Colonic mucosa (tissue), 4 donors: Measurements from ENCODE around the gene AKAP11. TPM values are rescaled to one million over a fixed set of nuclear protein-coding genes. Genes with fewer than 3 reads are reported as not detected.

Experiments
- DNase-seq: peaks from one replicate; pipeline ENCODE4 v3.0.0-alpha.2; 2020
- H3K27ac ChIP-seq: fragments of 200-600 bp; one replicate; pipeline ENCODE4 v1.8.0; 2021
- H3K27me3 ChIP-seq: fragments of 200-600 bp; one replicate; pipeline ENCODE4 v1.8.0; 2021
- H3K36me3 ChIP-seq: fragments of 200-600 bp; one replicate; pipeline ENCODE4 v1.8.0; 2021
- H3K4me1 ChIP-seq: fragments of 200-600 bp; one replicate; pipeline ENCODE4 v1.8.0; 2021; ENCODE audit warnings: mild to moderate bottlenecking
- H3K4me3 ChIP-seq: fragments of 200-600 bp; one replicate; pipeline ENCODE4 v1.8.0; 2021
- H3K9ac ChIP-seq, 2 donors: one replicate each; pipeline ENCODE4 v1.7.0; 2013; ENCODE audit warnings: control low read depth in 2 of 2, low read depth in 2 of 2, low read length in 2 of 2
- H3K9me3 ChIP-seq: fragments of 200-600 bp; one replicate; pipeline ENCODE4 v1.8.0; 2021
- intact Hi-C: fragments of 100-400 bp; cut with DNase I; formaldehyde crosslinking; loops from one replicate; pipeline ENCODE4 v1.14.1; 2022
- total RNA-seq, 2 donors: library from RNA; stranded (reverse); fragmentation: NEBNext Ultra II Directional in 1 of 2; extraction: Animal tissue kit (Norgen Biotek cat#: 25700) in 1 of 2; gene quantifications; one replicate each; pipeline ENCODE4 v1.2.1, GENCODE V29; 2021
- TF ChIP-seq, protein P1 (sequence below): fragments of 200-600 bp; IDR thresholded peaks from one replicate; pipeline ENCODE4 v1.8.0; 2022; ENCODE audit warnings: antibody characterized with exemption, mild to moderate bottlenecking
- donor health status: healthy.
- donor health status: DM: no; HTN: no; CAD: no.
- donor health status: DM: no; HTN: no; CAD: no.

AKAP11 gene
- total RNA-seq, 2 donors from 2014 or later: 19.9 to 27.6 TPM

DNA sequence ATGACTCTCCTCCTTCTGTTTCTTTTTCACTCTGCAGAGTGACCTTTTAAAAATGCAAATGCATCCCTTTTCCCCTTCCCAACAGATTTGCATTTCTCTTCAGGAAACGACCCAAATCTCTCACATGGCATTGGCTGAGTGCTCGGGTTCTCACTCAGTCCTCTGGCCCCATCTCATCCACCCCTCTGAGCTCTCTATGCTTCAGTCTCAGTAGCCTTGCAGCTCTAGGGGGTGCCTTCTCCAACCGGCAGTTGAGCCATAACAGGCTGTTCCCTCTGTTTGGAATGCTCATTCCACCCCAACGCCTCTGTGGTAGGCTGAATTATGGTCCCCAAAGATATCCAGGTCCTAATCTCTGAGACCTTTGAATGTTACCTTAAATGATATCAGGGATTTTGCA, 78.2 kb downstream of the AKAP11 start:
- no peaks in the 10 kb centered on the region for H3K27me3 ChIP-seq
- intact Hi-C loops: no loop called here
- H3K36me3 ChIP-seq: no peaks in the 10 kb centered on the region
- no peak overlapping the region for H3K27ac ChIP-seq
- no peak for DNase-seq
- TF ChIP-seq, protein P1, sequence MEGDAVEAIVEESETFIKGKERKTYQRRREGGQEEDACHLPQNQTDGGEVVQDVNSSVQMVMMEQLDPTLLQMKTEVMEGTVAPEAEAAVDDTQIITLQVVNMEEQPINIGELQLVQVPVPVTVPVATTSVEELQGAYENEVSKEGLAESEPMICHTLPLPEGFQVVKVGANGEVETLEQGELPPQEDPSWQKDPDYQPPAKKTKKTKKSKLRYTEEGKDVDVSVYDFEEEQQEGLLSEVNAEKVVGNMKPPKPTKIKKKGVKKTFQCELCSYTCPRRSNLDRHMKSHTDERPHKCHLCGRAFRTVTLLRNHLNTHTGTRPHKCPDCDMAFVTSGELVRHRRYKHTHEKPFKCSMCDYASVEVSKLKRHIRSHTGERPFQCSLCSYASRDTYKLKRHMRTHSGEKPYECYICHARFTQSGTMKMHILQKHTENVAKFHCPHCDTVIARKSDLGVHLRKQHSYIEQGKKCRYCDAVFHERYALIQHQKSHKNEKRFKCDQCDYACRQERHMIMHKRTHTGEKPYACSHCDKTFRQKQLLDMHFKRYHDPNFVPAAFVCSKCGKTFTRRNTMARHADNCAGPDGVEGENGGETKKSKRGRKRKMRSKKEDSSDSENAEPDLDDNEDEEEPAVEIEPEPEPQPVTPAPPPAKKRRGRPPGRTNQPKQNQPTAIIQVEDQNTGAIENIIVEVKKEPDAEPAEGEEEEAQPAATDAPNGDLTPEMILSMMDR: no peak
- H3K4me1 ChIP-seq: no peaks in the 10 kb centered on the region
- H3K4me3 ChIP-seq: no peak overlapping the region
- H3K9ac ChIP-seq: no peak overlapping the region
- H3K9me3 ChIP-seq: no peaks in the 10 kb centered on the region

DNA sequence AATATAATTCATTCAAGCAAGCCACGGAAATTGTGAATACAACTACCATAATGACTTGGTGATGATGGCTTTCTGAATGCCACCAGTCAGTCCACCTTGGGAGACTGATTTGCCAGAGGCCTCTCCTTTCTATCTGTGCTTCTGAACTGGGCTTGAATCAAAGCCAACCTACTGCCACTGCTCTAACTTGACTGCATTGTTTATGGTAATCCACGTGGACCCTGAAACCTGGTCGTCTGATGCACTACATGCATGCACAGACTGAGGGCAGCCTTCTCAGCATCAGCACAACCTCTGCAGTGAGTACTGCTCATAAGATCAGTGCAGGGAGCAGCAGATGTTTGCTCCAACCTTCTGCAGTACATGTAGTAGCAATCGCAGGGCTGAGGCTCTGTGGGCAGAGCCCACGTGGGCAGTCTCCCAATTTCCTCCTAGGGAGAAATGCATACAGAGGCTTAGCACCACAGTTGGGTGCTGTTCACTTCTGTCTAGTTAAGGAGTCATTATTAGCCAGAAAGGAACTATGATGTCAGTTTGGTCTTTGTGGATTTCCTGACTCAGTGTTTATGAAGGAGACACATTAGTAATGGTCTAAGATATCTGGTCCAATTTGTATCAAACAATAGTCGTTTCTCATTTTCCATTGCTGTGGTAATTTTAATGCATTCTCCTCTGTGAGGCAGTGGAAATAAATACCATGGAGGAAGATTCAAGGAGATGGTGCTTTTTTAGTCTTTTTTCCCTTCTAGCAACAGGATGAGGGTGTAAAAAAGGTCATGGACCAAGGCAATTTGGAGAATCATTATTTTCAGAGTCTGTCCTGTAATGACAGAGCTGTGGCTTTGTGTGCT, 82.5 kb downstream of the AKAP11 start:
- Histone ChIP-seq H3K9ac (no peak overlapping the region), H3K9me3 (no peaks in the 10 kb centered on the region), H3K27ac (no peak overlapping the region), H3K27me3 (no peaks in the 10 kb centered on the region), H3K4me3 (no peak overlapping the region), H3K4me1 (no peaks in the 10 kb centered on the region), H3K36me3 (no peaks in the 10 kb centered on the region)
- intact Hi-C loops: no loop called here
- no peak for DNase-seq
- TF ChIP-seq, protein P1: no peak

DNA sequence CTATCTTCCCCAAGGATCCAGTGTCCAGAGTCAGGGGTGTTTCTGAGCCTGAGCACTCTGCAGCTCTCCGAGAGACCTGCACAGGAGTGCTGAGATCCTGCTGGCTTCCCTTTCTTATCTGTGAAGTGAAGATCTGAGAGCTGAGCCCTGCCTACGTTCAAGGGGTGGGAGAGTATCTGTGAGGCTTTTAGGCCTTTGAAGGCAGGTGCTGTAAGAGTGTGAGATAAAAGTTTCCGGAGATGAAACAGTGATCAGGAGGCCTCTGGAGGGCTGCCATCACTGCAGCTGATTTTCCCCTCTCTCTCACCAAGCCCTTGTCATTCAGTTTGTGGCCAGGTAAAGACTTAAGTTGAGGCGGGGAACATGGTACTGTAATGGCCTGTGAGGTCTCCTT, 83.1 kb downstream of the AKAP11 start:
- H3K27me3 ChIP-seq: no peaks in the 10 kb centered on the region
- no peaks in the 10 kb centered on the region for H3K4me1 ChIP-seq
- intact Hi-C loops: no loop called here
- TF ChIP-seq, protein P1: no peak
- no peak for DNase-seq
- H3K9me3 ChIP-seq: no peaks in the 10 kb centered on the region
- H3K4me3 ChIP-seq: no peak overlapping the region
- H3K36me3 ChIP-seq: no peaks in the 10 kb centered on the region
- no peak overlapping the region for H3K9ac ChIP-seq
- no peak overlapping the region for H3K27ac ChIP-seq

DNA sequence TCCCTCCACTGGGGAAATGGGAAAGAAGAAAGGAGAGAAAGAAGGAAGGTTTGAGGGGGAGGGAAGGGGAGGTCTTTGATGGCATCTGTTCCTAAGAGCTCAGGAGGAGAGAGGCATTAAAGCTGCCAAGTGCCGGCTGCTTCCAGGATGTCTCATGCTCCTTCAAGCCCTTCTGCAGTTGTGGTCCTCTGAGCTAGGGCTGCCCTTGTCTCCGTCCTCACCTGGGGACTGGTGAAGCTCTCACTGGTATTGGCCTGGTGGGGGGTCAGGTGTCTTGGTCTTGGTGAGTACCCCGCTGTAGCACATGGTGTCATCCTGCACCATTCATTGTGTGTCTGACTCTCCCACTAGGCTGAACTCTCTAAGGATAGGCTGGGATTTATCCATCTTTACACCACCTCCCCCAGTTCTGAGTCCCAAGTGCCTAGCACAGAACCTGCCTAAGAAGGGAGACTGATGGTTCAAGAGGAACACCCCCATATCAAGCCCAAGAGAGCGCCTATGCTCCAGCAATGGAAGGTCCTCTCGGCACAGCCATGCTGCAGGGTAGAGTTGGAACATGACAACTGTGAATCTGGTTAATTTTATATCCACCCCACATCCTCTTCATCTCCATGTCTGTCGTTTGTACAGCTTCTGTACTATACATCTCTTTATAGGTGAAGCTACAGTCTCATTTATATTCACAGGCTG, 83.7 kb downstream of the AKAP11 start:
- no peaks in the 10 kb centered on the region for H3K27me3 ChIP-seq
- intact Hi-C loops: no loop called here
- TF ChIP-seq, protein P1: no peak
- H3K9ac ChIP-seq: no peak overlapping the region
- H3K9me3 ChIP-seq: no peaks in the 10 kb centered on the region
- H3K4me1 ChIP-seq: no peaks in the 10 kb centered on the region
- H3K27ac ChIP-seq: no peak overlapping the region
- H3K4me3 ChIP-seq: no peak overlapping the region
- no peaks in the 10 kb centered on the region for H3K36me3 ChIP-seq
- DNase-seq: no peak

DNA sequence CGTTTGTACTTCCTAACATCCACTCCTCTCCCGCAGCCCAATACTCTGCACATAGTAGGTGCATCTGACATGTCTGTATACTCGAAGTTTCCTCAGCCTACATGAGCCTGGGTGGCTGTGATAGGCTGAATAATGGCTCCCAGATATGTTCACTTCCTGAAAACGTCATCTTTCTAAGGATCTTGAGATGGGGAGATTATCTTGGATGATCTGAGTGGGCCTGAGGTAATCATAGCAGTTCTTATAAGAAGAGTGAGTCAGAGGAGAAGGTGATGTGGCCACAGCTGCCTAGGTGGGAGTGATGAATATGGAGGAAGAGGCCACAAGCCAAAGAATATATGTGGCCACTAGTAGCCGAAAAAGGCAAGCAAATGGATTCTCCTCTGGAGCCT, 84.2 kb downstream of the AKAP11 start:
- Histone ChIP-seq H3K4me3 (no peak overlapping the region), H3K27ac (no peak overlapping the region), H3K27me3 (no peaks in the 10 kb centered on the region), H3K9me3 (no peaks in the 10 kb centered on the region), H3K4me1 (no peaks in the 10 kb centered on the region), H3K36me3 (no peaks in the 10 kb centered on the region), H3K9ac (no peak overlapping the region)
- TF ChIP-seq, protein P1: no peak
- no peak for DNase-seq
- intact Hi-C loops: no loop called here
